Calu3 (cell line): Measurements from ENCODE around the gene SIGLEC6. TPM values are rescaled to one million over a fixed set of nuclear protein-coding genes. Genes with fewer than 3 reads are reported as not detected.

Experiments
- BruUV-seq: library from RNA; stranded (reverse); fragments of 400-500 nt; replicated peaks from 2 replicates; lab custom pipeline; 2021; lab: Mats Ljungman, UMichigan
- CTCF ChIA-PET: fragments of 300-600 bp; sonication (Branson Sonifier 250); formaldehyde crosslinking; loops from one replicate; lab custom pipeline; 2022; ENCODE audit warnings: antibody characterized with exemption; lab: Charles Lee
- DNase-seq: peaks from one replicate; pipeline ENCODE4 v3.0.0; 2022
- H3K27ac Mint-ChIP-seq: one replicate; pipeline ENCODE4 v1.8.0; 2022; ENCODE audit warnings: mixed read lengths; ENCODE audit not compliant: unreplicated experiment
- H3K27me3 Mint-ChIP-seq: one replicate; pipeline ENCODE4 v1.8.0; 2022; ENCODE audit warnings: mixed read lengths; ENCODE audit not compliant: unreplicated experiment
- H3K36me3 Mint-ChIP-seq: one replicate; pipeline ENCODE4 v1.8.0; 2022; ENCODE audit warnings: mild to moderate bottlenecking, moderate library complexity, mixed read lengths; ENCODE audit not compliant: insufficient read depth, unreplicated experiment
- H3K4me1 Mint-ChIP-seq: one replicate; pipeline ENCODE4 v1.8.0; 2022; ENCODE audit warnings: mild to moderate bottlenecking, low read depth, mixed read lengths; ENCODE audit not compliant: unreplicated experiment
- H3K4me3 Mint-ChIP-seq: one replicate; pipeline ENCODE4 v1.8.0; 2022; ENCODE audit warnings: mild to moderate bottlenecking, low read depth, moderate library complexity, mixed read lengths; ENCODE audit not compliant: unreplicated experiment
- H3K9me3 Mint-ChIP-seq: one replicate; pipeline ENCODE4 v1.8.0; 2022; ENCODE audit warnings: low read depth, mixed read lengths; ENCODE audit not compliant: unreplicated experiment
- intact Hi-C: fragments of 100-400 bp; cut with micrococcal nuclease; formaldehyde crosslinking; loops from one replicate; pipeline ENCODE4 v1.10.0; 2022; ENCODE audit not compliant: unreplicated experiment
- total RNA-seq: library from RNA; stranded (reverse); gene quantifications from 2 replicates; pipeline ENCODE4 v1.2.3, GENCODE V29; 2022
- TF ChIP-seq, protein P1 (sequence below): fragments of 200-600 bp; IDR thresholded peaks from one replicate; pipeline ENCODE4 v1.8.0; 2022; ENCODE audit warnings: antibody characterized with exemption; ENCODE audit not compliant: unreplicated experiment

Gene SIGLEC6
- total RNA-seq, 1 experiment from 2014 or later, result not detected

DNA sequence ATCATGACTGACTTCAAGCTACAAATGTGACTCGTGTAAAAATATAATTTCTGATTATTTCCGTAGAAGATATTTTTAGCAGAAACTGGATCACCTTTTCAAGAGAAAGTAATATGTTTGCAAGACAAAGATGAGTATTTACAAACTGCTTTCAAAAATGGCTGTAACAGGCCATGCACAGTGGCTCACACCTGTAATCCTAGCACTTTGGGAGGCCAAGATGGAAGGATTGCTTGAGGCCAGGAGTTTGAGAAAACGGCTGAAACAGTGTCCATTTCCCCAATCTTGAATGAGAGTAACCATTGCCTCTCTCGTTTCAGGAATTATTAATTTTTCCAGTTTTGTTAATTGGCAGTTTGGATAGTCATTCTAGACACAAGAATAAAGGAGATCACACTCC is 36.1 kb upstream of the SIGLEC6 start:
- BruUV-seq, result no TSS peak
- Mint-ChIP-seq H3K4me3 (no peak overlapping the region), H3K4me1 (peaks cover 11% of the 10 kb centered on the region), H3K9me3 (no peaks in the 10 kb centered on the region), H3K27ac (no peak overlapping the region), H3K27me3 (peaks cover 46% of the 10 kb centered on the region), H3K36me3 (peaks cover 10% of the 10 kb centered on the region)
- no peak for DNase-seq
- intact Hi-C loops, result no loop called here
- TF ChIP-seq, protein P1, sequence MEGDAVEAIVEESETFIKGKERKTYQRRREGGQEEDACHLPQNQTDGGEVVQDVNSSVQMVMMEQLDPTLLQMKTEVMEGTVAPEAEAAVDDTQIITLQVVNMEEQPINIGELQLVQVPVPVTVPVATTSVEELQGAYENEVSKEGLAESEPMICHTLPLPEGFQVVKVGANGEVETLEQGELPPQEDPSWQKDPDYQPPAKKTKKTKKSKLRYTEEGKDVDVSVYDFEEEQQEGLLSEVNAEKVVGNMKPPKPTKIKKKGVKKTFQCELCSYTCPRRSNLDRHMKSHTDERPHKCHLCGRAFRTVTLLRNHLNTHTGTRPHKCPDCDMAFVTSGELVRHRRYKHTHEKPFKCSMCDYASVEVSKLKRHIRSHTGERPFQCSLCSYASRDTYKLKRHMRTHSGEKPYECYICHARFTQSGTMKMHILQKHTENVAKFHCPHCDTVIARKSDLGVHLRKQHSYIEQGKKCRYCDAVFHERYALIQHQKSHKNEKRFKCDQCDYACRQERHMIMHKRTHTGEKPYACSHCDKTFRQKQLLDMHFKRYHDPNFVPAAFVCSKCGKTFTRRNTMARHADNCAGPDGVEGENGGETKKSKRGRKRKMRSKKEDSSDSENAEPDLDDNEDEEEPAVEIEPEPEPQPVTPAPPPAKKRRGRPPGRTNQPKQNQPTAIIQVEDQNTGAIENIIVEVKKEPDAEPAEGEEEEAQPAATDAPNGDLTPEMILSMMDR, result no peak
- CTCF ChIA-PET, result interaction anchor here (0.7 kb wide), 1 partner anchor 115 kb away, joined by 3 read pairs; no protein-coding TSS in a partner anchor

DNA sequence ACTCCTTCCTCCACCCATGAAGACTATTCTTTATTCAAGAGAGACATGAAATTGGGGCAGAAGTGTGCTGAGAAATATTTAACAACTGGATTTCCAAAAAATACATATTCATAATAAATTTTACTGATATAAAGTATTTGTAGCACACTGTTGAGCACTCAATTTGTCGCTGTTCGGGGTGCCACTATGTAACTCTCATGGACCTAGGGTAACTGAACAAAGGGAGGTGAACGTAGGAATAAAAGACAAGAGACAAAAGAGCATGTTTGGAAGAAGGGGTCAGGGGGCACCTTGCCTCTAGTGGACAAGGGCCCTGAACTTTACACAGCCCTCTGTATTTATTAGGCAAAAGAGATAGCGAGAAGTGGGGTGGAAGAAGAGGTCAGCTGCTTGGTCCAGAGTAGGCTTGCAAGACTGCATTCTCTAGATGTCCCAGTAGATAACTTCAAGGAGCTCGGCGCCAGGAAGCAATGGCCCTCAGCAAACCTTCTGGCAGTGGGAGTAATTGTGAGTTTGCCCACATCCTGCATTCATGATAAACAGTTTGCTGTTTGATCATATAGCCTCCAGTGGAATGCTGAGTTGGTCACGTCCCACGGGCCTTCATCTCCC is 35.1 kb upstream of the SIGLEC6 start:
- no peak for DNase-seq
- Mint-ChIP-seq H3K27ac (no peak overlapping the region), H3K4me3 (no peak overlapping the region), H3K4me1 (peaks cover 2% of the 10 kb centered on the region), H3K36me3 (peaks cover 8% of the 10 kb centered on the region), H3K27me3 (peaks cover 54% of the 10 kb centered on the region), H3K9me3 (no peaks in the 10 kb centered on the region)
- intact Hi-C loops, result no loop called here
- CTCF ChIA-PET, result no interaction called here
- TF ChIP-seq, protein P1, result no peak
- no TSS peak for BruUV-seq

DNA sequence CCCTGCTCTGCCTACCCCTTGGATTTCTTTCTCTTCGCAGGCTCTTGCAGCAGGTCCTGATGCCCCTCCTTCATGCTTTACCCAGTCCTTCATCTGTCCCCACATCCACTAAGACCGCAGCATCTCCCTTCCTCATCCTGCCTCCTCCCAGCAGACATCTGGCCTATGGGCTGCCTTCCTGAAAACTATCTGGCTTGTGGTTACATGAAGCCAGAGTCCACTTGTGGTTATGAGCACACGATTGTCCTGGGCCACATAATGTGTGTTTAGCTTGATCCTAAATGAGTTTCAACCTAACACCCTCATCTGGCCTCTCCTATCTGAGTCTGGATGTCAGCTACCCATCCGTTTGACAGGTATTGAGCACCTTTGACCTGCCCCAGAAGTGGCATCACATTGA is 34.1 kb upstream of the SIGLEC6 start:
- CTCF ChIA-PET, result no interaction called here
- H3K4me1 Mint-ChIP-seq, result no peaks in the 10 kb centered on the region
- TF ChIP-seq, protein P1, result no peak
- no peak overlapping the region for H3K4me3 Mint-ChIP-seq
- no TSS peak for BruUV-seq
- H3K9me3 Mint-ChIP-seq, result peaks cover 2% of the 10 kb centered on the region
- H3K27me3 Mint-ChIP-seq, result peaks cover 64% of the 10 kb centered on the region
- no peak for DNase-seq
- no peaks in the 10 kb centered on the region for H3K36me3 Mint-ChIP-seq
- intact Hi-C loops, result no loop called here
- no peak overlapping the region for H3K27ac Mint-ChIP-seq

DNA sequence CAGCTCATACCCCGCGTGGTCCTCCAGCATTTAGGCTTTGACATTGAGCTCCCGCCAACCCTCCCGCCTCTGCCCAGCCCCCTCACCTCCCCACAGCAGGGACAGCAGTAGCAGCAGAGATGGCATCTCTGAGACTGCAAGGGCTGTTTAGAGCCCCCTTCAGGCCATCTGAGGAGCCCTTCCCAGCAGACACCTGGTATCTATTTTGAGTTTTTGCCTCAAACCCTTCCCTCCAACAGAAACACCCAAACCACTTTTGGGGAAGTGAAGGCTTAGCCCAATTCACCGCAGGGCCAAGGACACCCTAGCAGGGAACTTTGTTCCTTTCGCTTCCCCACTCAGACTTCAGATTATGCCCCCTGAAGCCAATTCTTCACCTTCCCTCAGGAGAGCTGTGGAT is 33.3 kb upstream of the SIGLEC6 start:
- TF ChIP-seq, protein P1, result no peak
- CTCF ChIA-PET, result no interaction called here
- H3K9me3 Mint-ChIP-seq, result peaks cover 2% of the 10 kb centered on the region
- peaks cover 72% of the 10 kb centered on the region for H3K27me3 Mint-ChIP-seq
- H3K4me3 Mint-ChIP-seq, result no peak overlapping the region
- no peaks in the 10 kb centered on the region for H3K36me3 Mint-ChIP-seq
- intact Hi-C loops, result no loop called here
- no peak overlapping the region for H3K27ac Mint-ChIP-seq
- no peak for DNase-seq
- no peaks in the 10 kb centered on the region for H3K4me1 Mint-ChIP-seq
- BruUV-seq, result no TSS peak
